Measurements from ENCODE around the gene CT47B1. TPM values are rescaled to one million over a fixed set of nuclear protein-coding genes. Genes with fewer than 3 reads are reported as not detected.

Gene CT47B1
- total RNA-seq, 1 donor from 2014 or later, result not detected

GRCh38 chrX:120825146-120825545 is 50.5 kb downstream of the CT47B1 start:
- peaks cover 10% of the 10 kb centered on the region for H3K4me1 Mint-ChIP-seq (ENCODE audit: unreplicated experiment)
- peaks cover 11% of the 10 kb centered on the region for H3K9me3 Mint-ChIP-seq (ENCODE audit: unreplicated experiment)
- no peak overlapping the region for H3K27ac Mint-ChIP-seq (ENCODE audit: unreplicated experiment)
- no peak overlapping the region for H3K4me3 Mint-ChIP-seq (ENCODE audit: unreplicated experiment)
- TF ChIP-seq, protein P1, sequence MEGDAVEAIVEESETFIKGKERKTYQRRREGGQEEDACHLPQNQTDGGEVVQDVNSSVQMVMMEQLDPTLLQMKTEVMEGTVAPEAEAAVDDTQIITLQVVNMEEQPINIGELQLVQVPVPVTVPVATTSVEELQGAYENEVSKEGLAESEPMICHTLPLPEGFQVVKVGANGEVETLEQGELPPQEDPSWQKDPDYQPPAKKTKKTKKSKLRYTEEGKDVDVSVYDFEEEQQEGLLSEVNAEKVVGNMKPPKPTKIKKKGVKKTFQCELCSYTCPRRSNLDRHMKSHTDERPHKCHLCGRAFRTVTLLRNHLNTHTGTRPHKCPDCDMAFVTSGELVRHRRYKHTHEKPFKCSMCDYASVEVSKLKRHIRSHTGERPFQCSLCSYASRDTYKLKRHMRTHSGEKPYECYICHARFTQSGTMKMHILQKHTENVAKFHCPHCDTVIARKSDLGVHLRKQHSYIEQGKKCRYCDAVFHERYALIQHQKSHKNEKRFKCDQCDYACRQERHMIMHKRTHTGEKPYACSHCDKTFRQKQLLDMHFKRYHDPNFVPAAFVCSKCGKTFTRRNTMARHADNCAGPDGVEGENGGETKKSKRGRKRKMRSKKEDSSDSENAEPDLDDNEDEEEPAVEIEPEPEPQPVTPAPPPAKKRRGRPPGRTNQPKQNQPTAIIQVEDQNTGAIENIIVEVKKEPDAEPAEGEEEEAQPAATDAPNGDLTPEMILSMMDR (IDR thresholded peaks at IDR 0.05), result no peak
- H3K36me3 Mint-ChIP-seq (ENCODE audit: unreplicated experiment), result no peaks in the 10 kb centered on the region
- DNase-seq (ENCODE audit: extremely low spot score, unreplicated experiment), result no peak
- H3K27me3 Mint-ChIP-seq (ENCODE audit: unreplicated experiment), result no peaks in the 10 kb centered on the region

DNA sequence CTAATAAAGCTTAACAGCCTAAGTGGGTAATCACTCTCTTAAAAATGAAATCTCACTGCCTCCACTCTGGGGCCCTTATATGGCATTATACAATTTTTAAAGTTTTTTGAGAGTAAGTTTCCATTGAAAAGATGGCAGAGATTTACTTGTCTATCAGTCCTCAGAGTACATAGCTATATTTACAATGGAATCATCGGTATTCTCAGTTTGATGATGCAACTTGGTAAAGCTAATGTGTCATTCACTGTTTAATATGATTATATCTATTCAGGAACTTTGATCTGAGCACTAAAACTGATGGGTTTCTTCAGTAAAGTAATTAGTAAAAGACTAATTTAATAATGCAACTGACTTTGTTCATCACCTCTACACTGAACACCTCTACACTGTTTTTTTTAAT is 51.6 kb downstream of the CT47B1 start:
- Mint-ChIP-seq H3K27me3 (ENCODE audit: unreplicated experiment) (peaks cover 2% of the 10 kb centered on the region), H3K36me3 (ENCODE audit: unreplicated experiment) (no peaks in the 10 kb centered on the region), H3K4me3 (ENCODE audit: unreplicated experiment) (no peak overlapping the region), H3K4me1 (ENCODE audit: unreplicated experiment) (peaks cover 10% of the 10 kb centered on the region), H3K27ac (ENCODE audit: unreplicated experiment) (peak overlapping the region; percentile 70), H3K9me3 (ENCODE audit: unreplicated experiment) (peaks cover 4% of the 10 kb centered on the region)
- TF ChIP-seq, protein P1 (IDR thresholded peaks at IDR 0.05), result no peak
- no peak for DNase-seq (ENCODE audit: extremely low spot score, unreplicated experiment)

GRCh38 chrX:120823556-120823955 is 52.1 kb downstream of the CT47B1 start:
- Mint-ChIP-seq H3K9me3 (ENCODE audit: unreplicated experiment) (peaks cover 4% of the 10 kb centered on the region), H3K36me3 (ENCODE audit: unreplicated experiment) (no peaks in the 10 kb centered on the region), H3K27ac (ENCODE audit: unreplicated experiment) (peak overlapping the region; percentile 70), H3K4me3 (ENCODE audit: unreplicated experiment) (no peak overlapping the region), H3K27me3 (ENCODE audit: unreplicated experiment) (peaks cover 2% of the 10 kb centered on the region), H3K4me1 (ENCODE audit: unreplicated experiment) (peaks cover 10% of the 10 kb centered on the region)
- DNase-seq (ENCODE audit: extremely low spot score, unreplicated experiment), result no peak
- TF ChIP-seq, protein P1 (IDR thresholded peaks at IDR 0.05), result no peak

Other genes starting within 250 kb of the CT47B1 start
- gene C1GALT1C1, start 245.8 kb downstream of the CT47B1 start, total RNA-seq, result 26.6 and 30.4 TPM in 2 replicates
- not detected in 2 replicates for gene CT47A11, start 61.3 kb upstream of the CT47B1 start, total RNA-seq
- not detected in 2 replicates for gene CT47A10, start 66.2 kb upstream of the CT47B1 start, total RNA-seq
- not detected in 2 replicates for gene CT47A9, start 71.0 kb upstream of the CT47B1 start, total RNA-seq
- gene CT47A8, start 75.9 kb upstream of the CT47B1 start, total RNA-seq, result not detected in 2 replicates
- gene CT47A7, start 80.7 kb upstream of the CT47B1 start, total RNA-seq, result not detected in 2 replicates
- not detected in 2 replicates for gene CT47A6, start 85.6 kb upstream of the CT47B1 start, total RNA-seq
- gene CT47A5, start 90.5 kb upstream of the CT47B1 start, total RNA-seq, result not detected in 2 replicates
- gene CT47A4, start 95.3 kb upstream of the CT47B1 start, total RNA-seq, result not detected in 2 replicates
- gene CT47A3, start 100.2 kb upstream of the CT47B1 start, total RNA-seq, result not detected in 2 replicates
- gene CT47A2, start 105.1 kb upstream of the CT47B1 start, total RNA-seq, result not detected in 2 replicates
- not detected in 2 replicates for gene CT47A1, start 109.9 kb upstream of the CT47B1 start, total RNA-seq
- 0.31 and 0.40 TPM in 2 replicates for gene GLUD2, start 171.7 kb upstream of the CT47B1 start, total RNA-seq

Measured in osteocyte (in vitro differentiated cells).